Stimulated activated naive CD8-positive, alpha-beta T cell treated with anti-CD3 and anti-CD28 coated beads, Interleukin-15, Interleukin-2, amounts not matched to agents 100 U/mL and 50 U/mL, for 24 hours (primary cell): ENCODE measurements around the gene SLC16A11.
"Not testable (repeated sequence)": the region's sequence is repeated elsewhere in the genome, so short reads cannot be mapped to it uniquely, and the experiment has no call there.

ENCODE experiments used
- ATAC-seq: fragments of 150-1000 bp; cut with Tn5 transposase; one replicate; pipeline ENCODE4 v1.10.0; 2021
- DNase-seq: peaks from one replicate; pipeline ENCODE4 v3.0.0; 2021

SLC16A11 gene, protein sequence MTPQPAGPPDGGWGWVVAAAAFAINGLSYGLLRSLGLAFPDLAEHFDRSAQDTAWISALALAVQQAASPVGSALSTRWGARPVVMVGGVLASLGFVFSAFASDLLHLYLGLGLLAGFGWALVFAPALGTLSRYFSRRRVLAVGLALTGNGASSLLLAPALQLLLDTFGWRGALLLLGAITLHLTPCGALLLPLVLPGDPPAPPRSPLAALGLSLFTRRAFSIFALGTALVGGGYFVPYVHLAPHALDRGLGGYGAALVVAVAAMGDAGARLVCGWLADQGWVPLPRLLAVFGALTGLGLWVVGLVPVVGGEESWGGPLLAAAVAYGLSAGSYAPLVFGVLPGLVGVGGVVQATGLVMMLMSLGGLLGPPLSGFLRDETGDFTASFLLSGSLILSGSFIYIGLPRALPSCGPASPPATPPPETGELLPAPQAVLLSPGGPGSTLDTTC

DNA sequence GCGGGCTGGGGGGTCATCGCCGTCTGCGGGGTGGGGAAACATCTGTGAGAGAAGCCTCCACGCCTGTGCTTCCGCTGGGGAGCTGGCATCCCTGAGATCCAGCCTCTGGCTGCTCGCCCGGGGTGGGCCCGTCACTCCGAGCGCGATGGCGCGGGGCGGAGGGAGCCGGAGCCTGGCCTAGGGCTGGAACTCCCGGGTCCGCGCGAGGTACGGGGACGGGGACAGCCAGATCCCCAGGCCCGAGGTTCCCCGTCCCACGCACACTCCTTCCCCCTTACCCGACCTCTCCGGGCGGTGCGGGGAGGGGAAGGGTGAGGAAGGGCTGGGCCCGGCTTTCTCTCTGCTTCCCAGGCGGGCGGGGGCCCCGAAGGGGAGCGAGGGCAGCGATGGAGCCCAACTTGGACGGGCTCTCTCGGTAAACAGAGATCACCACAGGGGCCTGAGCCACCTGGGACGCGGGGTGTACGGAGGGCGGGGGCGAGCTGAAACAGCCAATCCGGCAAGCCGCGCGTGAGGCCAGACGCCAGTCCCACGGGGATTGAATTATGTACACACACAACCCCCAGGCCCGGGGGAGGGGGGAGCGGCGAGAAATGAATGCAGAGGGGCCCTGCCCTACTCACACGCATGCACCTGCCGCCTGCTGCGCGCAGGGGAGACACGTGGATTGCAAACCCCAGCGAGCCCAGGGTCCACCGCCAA lies at the start of gene SLC16A11:
Gene SLC16A11 (minus strand): TSS at position 596 of the 702 bp plus-strand sequence. CDS start 579 bp downstream, at position 17.
- ATAC-seq (no peak), DNase-seq (peak; percentile 47)

DNA sequence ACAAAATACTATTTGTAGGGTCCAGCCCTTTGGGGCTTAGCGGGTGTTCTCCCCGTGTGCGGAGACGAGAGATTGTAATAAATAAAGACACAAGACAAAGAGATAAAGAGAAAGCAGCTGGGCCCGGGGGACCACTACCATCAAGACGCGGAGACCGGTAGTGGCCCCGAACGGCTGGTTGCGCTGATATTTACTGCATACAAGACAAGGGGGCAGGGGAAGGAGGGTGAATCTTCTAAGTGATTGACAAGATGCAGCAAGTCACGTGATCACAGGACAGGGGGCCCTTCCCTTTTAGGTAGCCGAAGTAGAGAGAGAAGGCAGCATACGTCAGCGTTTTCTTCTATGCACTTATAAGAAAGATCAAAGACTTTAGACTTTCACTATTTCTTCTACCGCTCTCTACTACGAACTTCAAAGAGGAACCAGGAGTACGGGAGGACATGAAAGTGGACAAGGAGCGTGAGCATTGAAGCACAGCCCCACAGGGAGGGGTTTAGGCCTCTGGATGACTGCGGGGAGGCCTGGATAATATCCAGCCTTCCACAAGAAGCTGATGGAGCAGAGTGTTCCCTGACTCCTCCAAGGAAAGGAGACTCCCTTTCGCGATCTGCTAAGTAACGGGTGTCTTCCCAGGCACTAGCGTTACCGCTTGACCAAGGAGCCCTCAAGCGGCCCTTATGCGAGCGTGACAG lies 47.6 kb upstream of the SLC16A11 start:
- not testable (repeated sequence) for ATAC-seq
- peak; percentile 22 for DNase-seq

- DNase-seq, ATAC-seq: not testable (repeated sequence)
These were observed 45.7 kb upstream of the SLC16A11 start for GRCh38 chr17:7089570-7089969.

- not testable (repeated sequence) for ATAC-seq, DNase-seq
These were observed 44.5 kb upstream of the SLC16A11 start for GRCh38 chr17:7088442-7088841.

- ATAC-seq (no peak), DNase-seq (no peak)
These were observed 40.2 kb upstream of the SLC16A11 start for GRCh38 chr17:7084088-7084487.

DNA sequence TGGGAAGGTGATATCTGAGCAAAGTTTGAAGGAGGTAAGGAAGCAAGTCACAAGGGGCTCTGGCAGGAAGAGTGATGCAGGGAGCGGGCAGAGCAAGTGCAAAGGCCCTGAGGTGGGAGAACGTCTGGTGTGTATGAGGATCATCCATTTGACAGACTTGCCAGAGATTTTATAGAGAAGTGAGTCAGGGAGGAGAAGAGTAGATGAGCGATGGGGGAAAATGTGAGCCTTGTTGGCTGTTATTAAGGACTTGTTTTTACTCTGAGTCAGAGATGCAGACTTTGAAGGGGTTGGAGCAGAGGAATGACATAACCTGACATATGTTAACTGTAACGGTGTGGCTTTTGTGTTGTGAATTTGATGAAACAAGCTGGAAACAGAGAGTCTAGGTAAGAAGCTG lies 39.7 kb upstream of the SLC16A11 start:
- ATAC-seq (no peak), DNase-seq (no peak)

DNA sequence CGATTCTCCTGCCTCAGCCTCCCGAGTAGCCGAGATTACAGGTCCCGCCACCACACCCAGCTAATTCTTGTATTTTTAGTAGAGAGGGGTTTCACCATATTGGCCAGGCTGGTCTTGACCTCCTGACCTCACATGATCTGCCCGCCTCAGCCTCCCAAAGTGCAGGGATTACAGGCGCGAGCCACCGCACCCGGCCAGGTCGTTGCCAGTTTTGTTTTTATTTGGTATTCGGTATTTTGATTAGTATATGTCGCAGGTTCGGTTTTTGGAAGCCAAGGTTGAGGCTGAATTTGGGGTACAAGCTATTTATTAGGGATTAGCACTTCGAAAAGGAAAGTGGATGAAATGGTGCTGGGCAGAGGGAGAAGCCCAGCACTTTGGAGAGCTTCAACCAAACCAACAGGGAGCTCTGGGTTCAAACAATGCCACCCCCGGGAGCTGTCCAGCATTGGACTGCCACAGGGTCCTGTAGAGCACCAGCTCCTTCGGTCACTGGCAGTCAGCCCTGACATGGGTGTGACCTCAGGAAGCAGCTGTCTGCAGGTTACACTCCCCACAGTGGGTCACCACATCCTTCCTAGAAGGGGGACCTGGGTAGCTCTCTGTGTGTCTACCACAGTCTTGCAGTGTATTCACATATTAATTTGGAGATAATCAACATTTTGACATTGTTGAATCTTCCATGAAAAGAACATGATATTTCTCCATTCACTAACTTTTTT lies 37.6 kb upstream of the SLC16A11 start:
- peak; percentile 10 for DNase-seq
- peak; percentile 49 for ATAC-seq

GRCh38 chr17:7080456-7081041 lies 36.7 kb upstream of the SLC16A11 start:
- DNase-seq = no peak
- ATAC-seq = no peak

DNA sequence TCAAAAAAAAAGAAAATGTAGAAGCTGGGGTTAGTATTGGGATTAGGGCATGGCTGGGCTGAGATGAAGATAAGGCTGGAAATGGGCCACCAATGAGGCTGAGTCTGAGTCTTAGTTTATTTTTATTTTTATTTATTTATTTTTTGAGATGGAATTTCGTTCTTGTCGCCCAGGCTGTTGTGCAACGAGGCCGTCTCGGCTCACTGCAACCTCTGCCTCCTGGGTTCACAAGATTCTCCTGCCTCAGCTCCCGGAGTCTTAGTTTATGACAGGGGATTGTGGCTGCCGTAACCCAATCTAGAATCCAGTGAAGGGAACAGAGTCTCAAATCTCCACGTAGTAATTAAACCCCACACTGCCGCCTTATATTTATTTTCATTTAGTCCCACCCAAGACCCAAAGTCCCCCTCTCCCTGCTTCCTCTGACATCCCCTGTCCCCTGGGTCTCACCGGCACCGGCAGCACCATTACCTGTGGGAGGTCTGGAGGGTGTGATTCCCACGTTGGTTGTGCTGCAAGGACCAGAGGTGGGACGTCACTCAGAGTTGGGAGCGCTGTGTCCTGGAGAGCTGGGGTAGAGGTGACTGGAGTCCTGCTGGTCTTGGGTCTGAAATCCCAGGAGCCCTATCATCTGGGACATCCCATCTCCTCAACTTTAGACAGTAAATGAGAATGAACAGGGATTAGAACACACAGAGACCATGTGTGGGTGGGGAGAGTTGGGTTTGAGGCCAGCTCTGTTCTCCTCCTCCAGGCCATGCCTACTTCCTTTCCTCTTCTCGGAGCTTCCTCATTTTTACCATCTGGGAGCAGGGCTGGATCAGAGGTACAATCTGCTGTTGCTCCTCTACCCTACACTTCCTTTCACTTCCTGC lies 35.9 kb upstream of the SLC16A11 start, which contains the start of gene CLEC10A:
Gene CLEC10A (minus strand): TSS at position 671 of the 875 bp plus-strand sequence. CDS start 1,439 bp downstream, outside the sequence.
- no peak for DNase-seq
- ATAC-seq = no peak

GRCh38 chr17:7078711-7079110 lies 34.8 kb upstream of the SLC16A11 start:
- DNase-seq = no peak
- ATAC-seq = no peak

- ATAC-seq (no peak), DNase-seq (no peak)
These were observed 34.1 kb upstream of the SLC16A11 start for GRCh38 chr17:7077911-7078546.

DNA sequence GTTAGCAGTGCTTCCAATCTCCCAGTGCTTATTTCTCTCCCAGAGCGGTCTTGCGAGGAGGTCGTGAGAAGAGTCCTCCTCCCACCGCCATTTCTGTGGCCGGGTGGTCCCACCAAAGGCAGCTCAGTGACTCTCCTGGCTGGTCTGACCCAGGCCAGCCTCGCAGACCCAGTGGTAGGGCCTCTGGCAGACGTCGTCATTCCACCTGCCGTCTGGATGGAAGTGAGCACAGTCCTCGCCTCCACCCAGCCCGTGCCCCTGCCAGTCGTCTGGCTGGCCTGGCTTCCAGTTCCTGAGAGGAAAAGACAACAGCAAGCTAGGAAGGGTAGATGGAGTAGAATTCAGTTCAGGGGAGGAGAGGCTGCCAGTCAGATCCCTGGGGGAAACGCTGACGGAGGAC lies 31.0 kb upstream of the SLC16A11 start:
- no peak for DNase-seq
- ATAC-seq = no peak

DNA sequence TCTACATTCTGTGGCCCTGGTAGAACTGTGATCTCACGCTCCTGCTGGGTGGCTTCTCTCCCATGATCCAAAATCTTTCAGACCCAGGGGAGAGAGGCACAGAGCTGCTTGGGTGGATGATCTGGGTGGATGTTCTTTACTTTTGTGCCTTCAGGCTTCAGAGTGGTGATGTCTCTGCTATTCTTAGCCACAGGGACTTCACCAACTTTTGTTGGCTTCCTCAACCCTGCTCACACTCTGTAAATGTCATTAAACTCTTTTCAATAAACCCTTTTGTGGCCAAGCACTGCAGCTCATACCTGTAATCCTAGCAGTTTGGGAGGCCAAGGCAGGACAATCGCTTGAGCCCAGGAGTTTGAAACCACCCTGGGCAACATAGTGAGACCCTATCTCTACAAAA lies 28.5 kb upstream of the SLC16A11 start:
- ATAC-seq = no peak

DNA sequence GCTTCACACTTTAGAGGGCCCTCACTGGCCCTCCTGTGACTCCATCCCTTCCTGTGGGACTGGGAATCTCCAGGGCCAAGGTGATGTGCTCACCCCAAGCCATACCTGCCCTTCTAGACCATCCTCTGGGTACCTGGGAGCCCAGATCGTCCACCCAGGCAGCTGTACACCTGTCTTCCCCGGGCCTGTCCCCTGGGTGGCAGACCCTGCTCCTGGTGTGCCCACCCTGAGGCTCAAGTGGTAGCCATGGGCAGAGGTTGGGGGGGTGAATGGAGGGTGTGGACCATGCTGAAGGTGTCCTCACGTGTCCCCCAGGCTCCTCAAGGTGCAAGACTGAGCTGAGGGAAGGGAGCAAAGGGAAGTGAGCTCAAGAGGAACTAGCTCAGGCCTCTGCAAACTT lies 26.8 kb upstream of the SLC16A11 start:
- no peak for DNase-seq
- no peak for ATAC-seq

More for the DNA sequence above, 28.5 kb upstream of the SLC16A11 start:
- DNase-seq = no peak

DNA sequence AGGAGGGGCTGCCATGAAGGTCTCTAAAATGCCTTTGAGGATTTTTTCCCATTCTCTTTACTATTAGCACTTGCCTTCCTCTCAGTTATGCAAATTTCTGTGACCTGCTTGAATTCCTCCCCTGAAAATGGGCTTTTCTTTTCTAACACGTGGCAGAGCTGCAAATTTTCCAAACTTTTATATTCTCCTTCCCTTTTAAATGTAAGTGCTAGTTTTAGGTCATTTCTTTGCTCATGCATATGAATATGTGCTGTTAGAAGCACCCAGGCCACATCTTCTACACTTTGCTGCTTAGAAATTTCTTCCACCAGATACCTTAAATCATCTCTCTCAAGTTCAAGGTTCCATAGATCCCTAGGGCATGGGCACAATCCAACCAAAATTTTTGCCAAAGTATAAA lies 24.4 kb upstream of the SLC16A11 start:
- DNase-seq (no peak), ATAC-seq (no peak)

DNA sequence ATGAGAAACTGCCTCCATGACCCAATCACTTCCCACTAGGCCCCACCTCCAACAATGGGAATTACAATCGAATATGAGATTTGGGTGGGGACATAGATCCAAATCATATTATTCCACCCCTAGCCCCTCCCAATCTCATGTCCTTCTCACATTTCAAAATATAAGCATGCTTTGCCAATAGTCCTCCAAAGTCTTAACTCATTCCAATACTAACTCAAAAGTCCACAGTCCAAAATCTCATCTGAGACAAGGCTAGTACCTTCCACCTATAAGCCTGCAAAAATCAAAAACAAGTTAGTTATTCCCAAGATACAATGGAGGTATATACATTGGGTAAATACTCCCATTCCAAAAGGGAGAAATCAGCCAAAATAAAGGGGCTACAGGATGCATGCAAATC lies 23.3 kb upstream of the SLC16A11 start:
- ATAC-seq (no peak), DNase-seq (no peak)

- no peak for ATAC-seq
- no peak for DNase-seq
These were observed 20.4 kb upstream of the SLC16A11 start for GRCh38 chr17:7064261-7064660.

DNA sequence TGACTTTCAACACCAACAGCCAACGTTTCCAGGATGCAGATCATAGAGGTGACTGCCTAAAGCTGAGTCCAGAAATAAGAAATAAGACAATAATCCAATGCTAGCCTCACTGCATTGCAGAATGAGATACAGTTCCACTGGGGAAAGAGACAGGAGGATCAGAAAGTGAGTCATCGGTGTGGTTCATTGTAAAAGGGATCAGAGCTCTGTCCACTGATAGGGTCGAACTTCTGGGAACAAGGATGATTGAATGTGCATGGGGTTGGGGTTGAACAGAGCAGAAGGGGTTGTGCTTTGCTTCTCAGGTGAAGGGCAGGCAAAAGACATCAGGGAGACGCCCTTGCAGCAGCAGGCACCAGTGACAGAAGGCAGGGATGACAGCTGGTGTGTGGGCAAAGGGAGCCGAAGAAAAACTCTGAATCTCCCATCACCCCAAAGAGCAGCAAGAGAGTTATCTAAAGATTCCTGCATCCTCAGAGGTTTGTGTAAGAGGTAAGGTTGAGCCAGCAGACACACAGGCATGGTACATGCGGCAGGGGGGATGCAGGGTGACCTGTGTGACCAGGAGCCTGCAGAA lies 19.7 kb upstream of the SLC16A11 start:
- DNase-seq (no peak), ATAC-seq (no peak)

GRCh38 chr17:7060165-7060891 lies 16.4 kb upstream of the SLC16A11 start:
- peak; percentile 89 for ATAC-seq
- DNase-seq = peak; percentile 46
